ENCODE measurements around the gene DBP. TPM values are rescaled to one million over a fixed set of nuclear protein-coding genes. Genes with fewer than 3 reads are reported as not detected.

The DBP gene
- total RNA-seq, 1 donor from 2014 or later: 4.3 TPM

DNA sequence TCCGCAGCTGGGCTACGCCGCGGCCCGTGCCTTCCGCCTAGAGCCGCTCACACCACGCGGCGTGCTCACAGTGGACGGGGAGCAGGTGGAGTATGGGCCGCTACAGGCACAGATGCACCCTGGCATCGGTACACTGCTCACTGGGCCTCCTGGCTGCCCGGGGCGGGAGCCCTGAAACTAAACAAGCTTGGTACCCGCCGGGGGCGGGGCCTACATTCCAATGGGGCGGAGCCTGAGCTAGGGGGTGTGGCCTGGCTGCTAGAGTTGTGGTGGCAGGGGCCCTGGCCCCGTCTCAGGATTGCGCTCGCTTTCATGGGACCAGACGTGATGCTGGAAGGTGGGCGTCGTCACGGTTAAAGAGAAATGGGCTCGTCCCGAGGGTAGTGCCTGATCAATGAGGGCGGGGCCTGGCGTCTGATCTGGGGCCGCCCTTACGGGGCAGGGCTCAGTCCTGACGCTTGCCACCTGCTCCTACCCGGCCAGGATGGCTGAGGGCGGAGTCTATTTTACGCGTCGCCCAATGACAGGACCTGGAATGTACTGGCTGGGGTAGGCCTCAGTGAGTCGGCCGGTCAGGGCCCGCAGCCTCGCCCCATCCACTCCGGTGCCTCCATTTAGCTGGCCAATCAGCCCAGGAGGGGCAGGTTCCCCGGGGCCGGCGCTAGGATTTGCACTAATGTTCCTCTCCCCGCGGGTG is 7.4 kb downstream of the DBP start:
- Mint-ChIP-seq H3K4me1 (ENCODE audit: unreplicated experiment) (peaks cover 11% of the 10 kb centered on the region), H3K27me3 (ENCODE audit: unreplicated experiment) (peaks cover 23% of the 10 kb centered on the region), H3K36me3 (ENCODE audit: low read depth, unreplicated experiment) (peaks cover 3% of the 10 kb centered on the region), H3K4me3 (ENCODE audit: unreplicated experiment) (peak overlapping the region; percentile 67), H3K9me3 (ENCODE audit: unreplicated experiment) (no peaks in the 10 kb centered on the region), H3K27ac (ENCODE audit: unreplicated experiment) (peak overlapping the region; percentile 83)
- TF ChIP-seq, protein P1, sequence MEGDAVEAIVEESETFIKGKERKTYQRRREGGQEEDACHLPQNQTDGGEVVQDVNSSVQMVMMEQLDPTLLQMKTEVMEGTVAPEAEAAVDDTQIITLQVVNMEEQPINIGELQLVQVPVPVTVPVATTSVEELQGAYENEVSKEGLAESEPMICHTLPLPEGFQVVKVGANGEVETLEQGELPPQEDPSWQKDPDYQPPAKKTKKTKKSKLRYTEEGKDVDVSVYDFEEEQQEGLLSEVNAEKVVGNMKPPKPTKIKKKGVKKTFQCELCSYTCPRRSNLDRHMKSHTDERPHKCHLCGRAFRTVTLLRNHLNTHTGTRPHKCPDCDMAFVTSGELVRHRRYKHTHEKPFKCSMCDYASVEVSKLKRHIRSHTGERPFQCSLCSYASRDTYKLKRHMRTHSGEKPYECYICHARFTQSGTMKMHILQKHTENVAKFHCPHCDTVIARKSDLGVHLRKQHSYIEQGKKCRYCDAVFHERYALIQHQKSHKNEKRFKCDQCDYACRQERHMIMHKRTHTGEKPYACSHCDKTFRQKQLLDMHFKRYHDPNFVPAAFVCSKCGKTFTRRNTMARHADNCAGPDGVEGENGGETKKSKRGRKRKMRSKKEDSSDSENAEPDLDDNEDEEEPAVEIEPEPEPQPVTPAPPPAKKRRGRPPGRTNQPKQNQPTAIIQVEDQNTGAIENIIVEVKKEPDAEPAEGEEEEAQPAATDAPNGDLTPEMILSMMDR (IDR thresholded peaks at IDR 0.05; ENCODE audit: unreplicated experiment): no peak
- DNase-seq (ENCODE audit: low spot score): peak; percentile 68

DNA sequence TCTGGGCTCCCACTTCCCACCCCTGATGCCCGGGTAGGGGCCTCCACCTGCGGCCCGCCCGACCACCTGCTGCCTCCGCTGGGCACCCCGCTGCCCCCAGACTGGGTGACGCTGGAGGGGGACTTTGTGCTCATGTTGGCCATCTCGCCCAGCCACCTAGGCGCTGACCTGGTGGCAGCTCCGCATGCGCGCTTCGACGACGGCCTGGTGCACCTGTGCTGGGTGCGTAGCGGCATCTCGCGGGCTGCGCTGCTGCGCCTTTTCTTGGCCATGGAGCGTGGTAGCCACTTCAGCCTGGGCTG is 7.9 kb downstream of the DBP start:
- H3K4me3 Mint-ChIP-seq (ENCODE audit: unreplicated experiment): no peak overlapping the region
- peaks cover 3% of the 10 kb centered on the region for H3K36me3 Mint-ChIP-seq (ENCODE audit: low read depth, unreplicated experiment)
- H3K4me1 Mint-ChIP-seq (ENCODE audit: unreplicated experiment): peaks cover 10% of the 10 kb centered on the region
- H3K27me3 Mint-ChIP-seq (ENCODE audit: unreplicated experiment): peaks cover 23% of the 10 kb centered on the region
- no peak for DNase-seq (ENCODE audit: low spot score)
- TF ChIP-seq, protein P1 (IDR thresholded peaks at IDR 0.05; ENCODE audit: unreplicated experiment): no peak
- no peak overlapping the region for H3K27ac Mint-ChIP-seq (ENCODE audit: unreplicated experiment)
- no peaks in the 10 kb centered on the region for H3K9me3 Mint-ChIP-seq (ENCODE audit: unreplicated experiment)

DNA sequence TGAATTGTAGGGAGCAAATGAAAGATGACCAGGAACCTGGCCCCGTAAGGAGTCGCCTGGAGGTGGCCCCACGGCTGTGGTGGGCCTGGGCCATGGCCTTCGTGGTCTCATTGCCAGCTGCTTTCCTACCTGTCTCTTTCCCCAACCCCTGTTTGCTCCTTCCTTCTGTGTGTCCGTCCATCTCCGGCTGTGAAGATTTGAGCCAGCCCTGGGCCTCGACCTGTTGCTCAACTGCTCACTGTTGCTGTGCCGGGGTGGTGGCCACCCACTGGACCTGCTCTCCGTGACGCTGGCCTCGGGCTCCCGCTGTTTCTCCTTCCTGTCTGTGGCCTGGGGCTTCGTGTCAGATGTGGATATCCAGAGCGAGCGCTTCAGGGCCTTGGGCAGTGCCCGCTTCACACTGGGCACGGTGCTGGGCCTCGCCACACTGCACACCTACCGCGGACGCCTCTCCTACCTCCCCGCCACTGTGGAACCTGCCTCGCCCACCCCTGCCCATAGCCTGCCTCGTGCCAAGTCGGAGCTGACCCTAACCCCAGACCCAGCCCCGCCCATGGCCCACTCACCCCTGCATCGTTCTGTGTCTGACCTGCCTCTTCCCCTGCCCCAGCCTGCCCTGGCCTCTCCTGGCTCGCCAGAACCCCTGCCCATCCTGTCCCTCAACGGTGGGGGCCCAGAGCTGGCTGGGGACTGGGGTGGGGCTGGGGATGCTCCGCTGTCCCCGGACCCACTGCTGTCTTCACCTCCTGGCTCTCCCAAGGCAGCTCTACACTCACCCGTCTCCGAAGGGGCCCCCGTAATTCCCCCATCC is 8.5 kb downstream of the DBP start:
- Mint-ChIP-seq H3K4me3 (ENCODE audit: unreplicated experiment) (no peak overlapping the region), H3K27ac (ENCODE audit: unreplicated experiment) (no peak overlapping the region), H3K9me3 (ENCODE audit: unreplicated experiment) (no peaks in the 10 kb centered on the region), H3K36me3 (ENCODE audit: low read depth, unreplicated experiment) (peaks cover 4% of the 10 kb centered on the region), H3K4me1 (ENCODE audit: unreplicated experiment) (peaks cover 10% of the 10 kb centered on the region), H3K27me3 (ENCODE audit: unreplicated experiment) (peaks cover 20% of the 10 kb centered on the region)
- TF ChIP-seq, protein P1 (IDR thresholded peaks at IDR 0.05; ENCODE audit: unreplicated experiment): no peak
- DNase-seq (ENCODE audit: low spot score): no peak

DNA sequence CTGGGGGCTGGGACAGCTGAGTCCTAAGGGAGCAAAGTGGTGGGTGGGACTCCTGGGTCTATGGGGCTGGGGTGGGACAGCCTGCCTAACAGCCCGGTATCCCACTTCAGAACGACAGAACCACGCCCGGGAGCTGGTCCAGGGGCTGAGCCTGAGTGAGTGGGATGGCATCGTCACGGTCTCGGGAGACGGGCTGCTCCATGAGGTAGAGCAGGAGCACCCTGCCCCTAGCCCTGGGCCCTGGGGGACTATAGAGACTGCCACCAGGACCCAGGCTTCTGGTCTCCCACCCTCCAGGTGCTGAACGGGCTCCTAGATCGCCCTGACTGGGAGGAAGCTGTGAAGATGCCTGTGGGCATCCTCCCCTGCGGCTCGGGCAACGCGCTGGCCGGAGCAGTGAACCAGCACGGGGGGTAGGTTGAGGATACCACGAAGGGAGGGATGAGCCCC is 9.3 kb downstream of the DBP start:
- TF ChIP-seq, protein P1 (IDR thresholded peaks at IDR 0.05; ENCODE audit: unreplicated experiment): no peak
- Mint-ChIP-seq H3K9me3 (ENCODE audit: unreplicated experiment) (no peaks in the 10 kb centered on the region), H3K4me3 (ENCODE audit: unreplicated experiment) (no peak overlapping the region), H3K27ac (ENCODE audit: unreplicated experiment) (no peak overlapping the region), H3K36me3 (ENCODE audit: low read depth, unreplicated experiment) (peaks cover 10% of the 10 kb centered on the region), H3K4me1 (ENCODE audit: unreplicated experiment) (peaks cover 15% of the 10 kb centered on the region), H3K27me3 (ENCODE audit: unreplicated experiment) (peaks cover 21% of the 10 kb centered on the region)
- DNase-seq (ENCODE audit: low spot score): no peak
